SK-N-SH treated with all-trans-retinoic acid at 6 μM for 48 hours (cell line): ENCODE measurements around the gene TGM1.

Experiments used
- ATAC-seq: fragments of 200-7000 bp; cut with Tn5 transposase; 3 replicates; pipeline ENCODE4 v1.9.1; 2020; ENCODE audit warnings: mild to moderate bottlenecking, moderate library complexity
- ARNTL ChIP-seq: fragments of 450-650 bp; formaldehyde crosslinking; IDR thresholded peaks from 2 replicates; pipeline ENCODE4 v1.5.0; 2020; ENCODE audit warnings: low read depth, mild to moderate bottlenecking, moderate library complexity, borderline replicate concordance
- BACH2 ChIP-seq: fragments of 250-450 bp; sonication (Bioruptor Pico); IDR thresholded peaks from 2 replicates; pipeline ENCODE4 v1.9.0; 2021; ENCODE audit warnings: mild to moderate bottlenecking, borderline replicate concordance
- CREB5 ChIP-seq: fragments of 250-450 bp; sonication (Bioruptor Pico); IDR thresholded peaks from 2 replicates; pipeline ENCODE4 v1.5.1; 2020; ENCODE audit warnings: low read depth, mild to moderate bottlenecking, moderate library complexity
- CSDC2 ChIP-seq: fragments of 250-450 bp; sonication (Bioruptor Pico); IDR thresholded peaks from 2 replicates; pipeline ENCODE4 v1.5.0; 2020; ENCODE audit warnings: mild to moderate bottlenecking, moderate library complexity
- GLIS3 ChIP-seq: fragments of 250-450 bp; sonication (Bioruptor Pico); IDR thresholded peaks from 2 replicates; pipeline ENCODE4 v1.5.0; 2020; ENCODE audit warnings: mild to moderate bottlenecking, moderate library complexity
- ISL1 ChIP-seq: fragments of 250-450 bp; sonication (Bioruptor Pico); IDR thresholded peaks from 2 replicates; pipeline ENCODE4 v2.1.2; 2022; ENCODE audit warnings: mild to moderate bottlenecking, moderate library complexity
- OSR1 ChIP-seq: fragments of 250-450 bp; sonication (Bioruptor Pico); IDR thresholded peaks from 2 replicates; pipeline ENCODE4 v1.8.0; 2022; ENCODE audit warnings: moderate library complexity, mild to moderate bottlenecking, inconsistent platforms
- PATZ1 ChIP-seq: fragments of 250-450 bp; sonication (Bioruptor Pico); IDR thresholded peaks from 2 replicates; pipeline ENCODE4 v1.8.0; 2020; ENCODE audit warnings: mild to moderate bottlenecking, moderate library complexity, borderline replicate concordance
- POU6F1 ChIP-seq: fragments of 250-450 bp; sonication (Bioruptor Pico); IDR thresholded peaks from 2 replicates; pipeline ENCODE4 v1.8.0; 2021; ENCODE audit warnings: low read depth, mild to moderate bottlenecking, moderate library complexity, borderline replicate concordance
- RARB ChIP-seq: fragments of 250-450 bp; sonication (Bioruptor Pico); IDR thresholded peaks from 2 replicates; pipeline ENCODE4 v1.8.0; 2021; ENCODE audit warnings: mild to moderate bottlenecking, moderate library complexity
- SNAI2 ChIP-seq: fragments of 250-450 bp; sonication (Bioruptor Pico); IDR thresholded peaks from 2 replicates; pipeline ENCODE4 v1.5.0; 2020; ENCODE audit warnings: mild to moderate bottlenecking, moderate library complexity
- TOX ChIP-seq: fragments of 250-450 bp; sonication (Bioruptor Pico); IDR thresholded peaks from 2 replicates; pipeline ENCODE4 v1.8.0; 2021; ENCODE audit warnings: mild to moderate bottlenecking, moderate library complexity, borderline replicate concordance
- TSHZ2 ChIP-seq: fragments of 250-450 bp; sonication (Bioruptor Pico); IDR thresholded peaks from 2 replicates; pipeline ENCODE4 v1.5.0; 2020; ENCODE audit warnings: mild to moderate bottlenecking, moderate library complexity
- ZC3H10 ChIP-seq: fragments of 250-450 bp; sonication (Bioruptor Pico); IDR thresholded peaks from 2 replicates; pipeline ENCODE4 v1.5.1; 2021; ENCODE audit warnings: mild to moderate bottlenecking, moderate library complexity
- ZFP3 ChIP-seq: fragments of 250-450 bp; sonication (Bioruptor Pico); IDR thresholded peaks from 2 replicates; pipeline ENCODE4 v1.5.0; 2020; ENCODE audit warnings: mild to moderate bottlenecking, moderate library complexity
- ZFP30 ChIP-seq: fragments of 450-650 bp; formaldehyde crosslinking; IDR thresholded peaks from 2 replicates; pipeline ENCODE4 v1.5.0; 2022; ENCODE audit warnings: mild to moderate bottlenecking, moderate library complexity
- ZNF70 ChIP-seq: fragments of 450-650 bp; formaldehyde crosslinking; IDR thresholded peaks from 2 replicates; pipeline ENCODE4 v1.5.0; 2020; ENCODE audit warnings: mild to moderate bottlenecking, moderate library complexity

The TGM1 gene

GRCh38 chr14:24308342-24309124, 45.6 kb upstream of the TGM1 start:
- ATAC-seq = peak; percentile 37
- TF ChIP-seq CSDC2 (CRISPR knock-in tag) (no peak), ZFP3 (no peak), ZC3H10 (CRISPR knock-in tag) (no peak), CREB5 (CRISPR knock-in tag) (no peak), TSHZ2 (CRISPR knock-in tag) (no peak), TOX (no peak)

- ATAC-seq = peak; percentile 95
Observed at GRCh38 chr14:24307575-24308341, 44.8 kb upstream of the TGM1 start, which contains the start of gene CIDEB. TSS of gene CIDEB (minus strand) at chr14:24307977. CDS start at chr14:24307858, 119 bp downstream.

More at GRCh38 chr14:24307575-24308341, 44.8 kb upstream of the TGM1 start, which contains the start of gene CIDEB:
- TF ChIP-seq SNAI2 (CRISPR knock-in tag) = no peak
- no peak for TF ChIP-seq ARNTL (CRISPR knock-in tag)
- TF ChIP-seq TOX = no peak
- no peak for TF ChIP-seq GLIS3 (CRISPR knock-in tag)
- TF ChIP-seq TSHZ2 (CRISPR knock-in tag) = no peak
- TF ChIP-seq OSR1 (CRISPR knock-in tag) = no peak
- TF ChIP-seq POU6F1 = no peak
- TF ChIP-seq ZNF70 = no peak
- TF ChIP-seq BACH2 (CRISPR knock-in tag) = no peak
- no peak for TF ChIP-seq ISL1 (CRISPR knock-in tag)
- TF ChIP-seq CREB5 (CRISPR knock-in tag) = no peak
- TF ChIP-seq ZFP3 = no peak
- TF ChIP-seq PATZ1 = no peak
- no peak for TF ChIP-seq RARB (CRISPR knock-in tag)
- no peak for TF ChIP-seq ZFP30 (CRISPR knock-in tag)
